Effector CD8-positive, alpha-beta T cell (primary cell): ENCODE results near the gene RABAC1.
"Not testable (repeated sequence)": the region's sequence is repeated elsewhere in the genome, so short reads cannot be mapped to it uniquely, and the experiment has no call there.

Source experiments
- DNase-seq: peaks from one replicate; lab custom pipeline; 2025; lab: John Stamatoyannopoulos, UW

The RABAC1 gene

DNA sequence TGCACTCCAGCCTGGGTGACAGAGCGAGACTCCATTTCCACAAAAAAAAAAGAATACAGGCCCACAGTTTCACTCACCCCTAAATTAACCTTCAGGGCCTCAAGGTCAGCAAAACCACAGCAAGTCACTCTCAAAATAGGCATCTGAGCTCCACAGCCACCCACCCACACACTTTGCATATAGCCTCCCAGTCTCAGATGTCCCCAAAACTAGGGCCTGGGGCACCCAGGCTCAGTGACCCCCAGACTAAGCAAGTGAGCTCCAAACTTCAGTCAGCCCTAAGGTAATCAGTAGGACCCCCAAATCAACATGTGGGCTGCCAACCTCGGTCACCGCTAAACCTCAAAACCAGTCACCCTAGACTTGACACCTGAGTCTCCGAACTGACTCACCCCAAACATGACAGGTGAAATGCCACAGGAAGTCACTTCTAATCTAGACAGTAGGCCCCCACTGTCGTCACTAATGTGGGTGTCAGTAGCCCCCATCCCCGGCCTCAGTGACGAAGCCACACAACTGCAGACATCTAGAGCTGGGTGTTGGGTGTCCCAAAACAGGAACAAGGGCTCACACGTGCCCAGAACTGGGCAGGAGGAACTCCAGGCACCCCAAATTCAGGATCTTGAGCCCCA, 13.9 kb downstream of the RABAC1 start:
- peak; percentile 70 for DNase-seq

DNA sequence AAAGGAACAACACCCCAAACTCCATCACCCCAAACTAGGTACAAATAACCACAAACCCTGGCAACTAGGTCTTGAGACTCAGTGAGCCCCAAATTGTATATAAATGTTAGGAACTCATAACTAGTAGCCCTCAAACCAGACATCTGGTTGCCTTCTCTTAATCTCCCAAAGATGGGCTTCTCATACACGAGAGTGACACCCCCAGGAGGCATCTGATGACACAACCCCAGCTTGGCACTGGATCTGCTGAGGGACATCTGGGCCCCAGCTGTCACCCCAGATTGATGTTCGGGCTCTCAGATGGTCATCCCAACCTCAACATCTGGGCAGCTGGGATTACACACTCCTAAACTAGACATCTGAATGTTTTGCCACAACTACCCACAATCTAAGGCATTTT, 14.8 kb downstream of the RABAC1 start:
- DNase-seq, result no peak

DNA sequence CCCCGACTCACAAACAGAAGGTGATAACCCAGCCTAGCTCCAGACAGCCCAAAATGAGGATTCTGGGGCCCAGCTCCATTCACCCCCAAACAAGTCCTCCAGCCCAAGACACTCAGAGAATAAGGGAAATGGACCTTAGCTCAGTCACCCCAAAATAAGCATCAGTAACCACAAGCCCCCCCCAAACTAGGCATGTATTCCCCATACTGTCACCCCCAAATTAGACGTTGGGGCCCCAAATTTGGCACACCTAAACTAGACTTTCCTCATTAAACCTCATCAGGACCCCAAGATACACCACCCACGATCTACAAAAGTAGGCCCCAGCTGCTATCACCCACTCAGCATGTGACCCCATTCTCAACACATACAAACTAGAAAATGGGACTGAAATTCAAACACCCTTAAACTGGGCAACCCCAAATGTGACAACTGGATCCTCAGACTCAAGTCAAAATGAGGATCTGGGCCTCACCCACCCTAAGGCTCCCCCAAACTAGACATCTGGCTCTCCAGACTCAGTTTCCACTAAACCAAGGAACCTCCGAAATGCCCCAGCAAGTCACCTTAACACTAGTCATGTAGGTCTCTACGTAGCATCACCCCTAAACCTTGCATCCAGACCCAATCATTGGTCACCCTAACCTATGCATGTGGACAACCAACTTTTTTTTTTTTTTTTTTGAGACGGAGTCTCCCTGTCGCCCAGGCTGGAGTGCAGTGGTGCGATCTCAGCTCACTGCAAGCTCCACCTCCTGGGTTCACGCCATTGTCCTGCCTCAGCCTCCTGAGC, 17.5 kb downstream of the RABAC1 start:
- no peak for DNase-seq

DNA sequence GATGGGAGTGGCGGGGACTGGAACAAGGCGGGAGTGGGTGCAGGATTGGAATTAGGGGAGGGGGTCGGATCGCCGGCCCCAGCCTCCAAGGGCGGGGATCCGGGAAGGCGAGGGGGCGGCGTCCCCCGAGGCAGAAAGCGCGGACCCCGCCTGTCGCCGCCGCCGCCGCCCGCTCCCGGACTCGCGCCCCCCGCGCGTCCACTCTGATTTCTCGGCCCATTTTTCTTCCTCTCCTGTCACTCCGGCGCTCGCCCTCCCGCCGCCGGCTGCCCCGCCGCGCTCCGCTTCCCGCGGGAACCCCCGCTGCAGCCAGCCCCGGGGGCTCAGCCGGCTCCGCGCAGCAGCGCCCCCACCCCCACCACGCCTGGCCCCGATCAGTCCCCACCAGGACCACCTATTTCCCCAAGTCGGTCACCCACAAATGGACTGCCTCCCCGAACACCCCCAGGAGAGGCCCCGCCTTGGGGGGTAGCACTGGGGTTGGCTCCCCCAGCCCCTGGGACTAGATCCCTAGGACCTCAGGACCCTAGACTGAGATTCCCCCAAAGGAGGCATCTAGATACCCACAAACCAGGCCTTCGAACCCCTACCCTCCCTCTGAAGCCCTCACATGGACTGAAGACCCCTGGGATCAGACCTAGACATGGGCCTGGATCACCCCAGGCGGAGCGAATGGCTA, 18.3 kb downstream of the RABAC1 start:
- no peak for DNase-seq

DNA sequence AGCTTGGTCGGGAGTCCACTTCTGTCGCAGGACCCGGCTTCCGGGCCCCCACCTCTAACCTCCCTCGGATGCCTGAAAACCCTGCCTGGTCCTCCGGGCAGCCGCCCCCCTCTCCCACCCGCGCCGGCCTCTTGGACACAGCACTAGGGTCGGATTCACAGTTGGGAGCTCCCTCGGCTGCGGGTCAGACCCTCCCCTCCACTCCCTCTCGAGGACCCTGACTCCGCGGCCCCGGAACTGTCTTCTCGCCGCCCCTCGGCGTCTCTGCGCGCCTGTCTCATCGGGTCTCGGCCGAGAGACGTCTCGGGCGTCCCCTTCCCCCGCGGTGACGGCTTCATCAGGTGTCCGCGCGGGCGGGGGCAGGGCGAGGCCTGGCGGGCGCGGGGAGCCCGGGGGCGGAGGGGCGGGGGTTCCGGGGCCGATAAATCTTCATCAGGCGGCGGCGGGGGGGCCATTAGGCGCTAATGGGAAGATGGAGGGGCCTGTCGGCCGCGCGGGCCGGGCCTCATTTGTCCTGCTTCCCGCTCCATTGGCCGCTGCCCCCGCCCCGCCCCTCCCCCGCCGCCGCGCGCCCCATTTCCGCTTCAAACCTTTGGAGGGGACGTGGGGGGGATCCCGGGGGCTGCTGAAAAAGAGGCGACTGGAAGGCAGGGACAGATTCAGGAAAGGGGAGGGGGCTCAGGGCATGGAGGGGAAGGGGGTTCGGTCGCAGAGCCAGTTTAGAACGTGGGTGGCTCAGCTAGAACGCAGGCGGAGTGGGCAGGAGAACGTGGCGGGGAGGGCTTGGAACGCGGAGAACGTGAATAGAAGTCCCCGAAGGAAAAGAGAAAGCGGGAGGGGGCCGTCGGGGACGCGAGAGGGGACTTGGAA, 19.0 kb downstream of the RABAC1 start:
- peak; percentile 10 for DNase-seq

DNA sequence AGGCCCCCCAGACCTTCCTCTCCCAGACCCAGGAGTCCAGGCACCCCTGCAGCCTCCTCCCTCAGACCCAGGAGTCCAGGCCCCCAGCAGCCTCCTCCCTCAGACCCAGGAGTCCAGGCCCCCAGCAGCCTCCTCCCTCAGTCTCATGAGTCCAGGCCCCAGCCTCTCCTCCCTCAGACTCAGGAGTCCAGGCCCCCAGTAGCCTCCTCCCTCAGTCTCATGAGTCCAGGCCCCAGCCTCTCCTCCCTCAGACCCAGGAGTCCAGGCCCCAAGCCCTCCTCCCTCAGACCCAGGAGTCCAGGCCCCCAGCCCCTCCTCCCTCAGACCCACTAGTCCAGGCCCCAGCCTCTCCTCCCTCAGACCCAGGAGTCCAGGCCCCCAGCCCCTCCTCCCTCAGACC, 19.9 kb downstream of the RABAC1 start:
- DNase-seq, result not testable (repeated sequence)

DNA sequence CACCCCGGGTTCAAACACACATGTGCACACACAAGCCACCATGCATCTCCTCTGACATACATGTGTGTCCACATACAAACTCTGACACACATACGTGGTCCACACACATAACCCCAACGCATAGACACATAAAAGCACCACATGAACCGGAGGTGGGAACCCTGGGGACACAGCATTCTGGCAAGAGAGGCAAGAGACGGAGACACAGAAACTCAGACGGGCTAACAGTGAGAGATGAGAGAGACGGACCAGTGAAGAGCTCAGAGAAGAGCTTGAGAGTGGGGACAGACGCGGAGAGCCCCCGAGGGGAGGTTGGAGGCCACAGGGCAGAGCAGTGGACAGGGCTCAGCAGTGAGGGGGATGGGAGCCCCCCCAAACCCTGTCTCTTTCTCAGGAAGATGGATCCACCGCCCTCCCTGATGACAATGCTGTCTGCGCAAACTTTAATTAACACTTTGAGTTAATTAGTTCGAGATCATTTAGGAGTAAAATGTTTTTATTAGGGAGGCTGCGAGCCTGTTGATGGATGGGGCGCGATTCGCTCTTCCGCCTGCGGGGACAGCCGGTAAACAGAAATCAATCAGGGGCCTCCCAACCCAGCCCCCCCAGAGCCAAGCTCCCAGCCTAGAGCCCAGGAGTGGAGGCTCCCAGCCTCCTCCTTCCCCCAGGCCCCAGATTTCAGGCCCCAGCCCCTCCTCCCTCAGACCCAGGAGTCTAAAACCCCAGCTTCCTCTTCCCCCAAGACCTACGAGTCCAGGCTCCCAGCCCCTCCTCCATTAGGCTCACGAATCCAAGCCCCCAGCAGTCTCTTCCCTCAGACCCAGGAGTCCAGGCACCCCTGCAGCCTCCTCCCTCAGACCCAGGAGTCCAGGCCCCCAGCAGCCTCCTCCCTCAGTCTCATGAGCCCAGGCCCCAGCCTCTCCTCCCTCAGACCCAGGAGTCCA, 21.3 kb downstream of the RABAC1 start:
- no peak for DNase-seq

DNA sequence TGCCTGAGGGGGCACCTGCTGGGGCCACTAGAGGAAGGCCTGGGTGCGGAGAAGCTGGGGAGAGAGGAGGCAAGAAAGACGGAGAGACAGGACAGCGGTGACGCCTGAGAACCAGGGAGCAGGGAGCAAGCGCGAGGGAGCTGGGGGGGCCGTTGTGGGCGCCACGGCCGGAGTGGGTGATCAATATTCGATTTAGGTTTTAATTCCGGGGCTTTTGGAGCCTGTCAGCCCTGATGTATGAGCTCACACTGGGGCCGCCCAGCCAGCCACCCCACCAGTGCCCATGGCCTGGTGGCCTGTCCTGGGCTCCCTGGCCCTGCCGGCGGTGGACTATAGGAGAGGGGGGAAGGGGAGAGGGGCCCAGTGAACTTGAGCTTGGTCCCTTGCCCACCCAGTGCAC, 22.2 kb downstream of the RABAC1 start:
- no peak for DNase-seq

DNA sequence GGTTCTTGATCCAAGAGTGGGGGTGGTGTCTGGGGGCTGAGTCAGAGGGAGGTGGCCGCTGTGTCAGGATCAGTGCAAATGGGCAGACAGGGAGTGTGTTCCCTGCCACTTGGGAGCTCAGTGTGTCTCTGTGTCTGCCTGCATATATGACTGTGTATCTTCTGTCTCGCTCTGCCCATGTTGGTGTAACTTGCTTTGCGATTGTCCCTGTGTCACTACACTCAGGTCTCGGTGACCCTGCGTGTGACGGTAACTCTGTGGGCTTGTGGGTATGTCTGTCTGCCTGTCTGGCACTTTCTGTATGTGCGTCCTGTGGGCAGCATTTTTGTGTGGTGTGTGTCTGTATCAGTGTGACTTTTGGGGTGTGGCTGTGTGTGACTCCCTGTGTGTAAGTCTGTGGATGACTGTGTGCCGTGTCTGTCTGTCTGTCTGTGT, 22.7 kb downstream of the RABAC1 start:
- no peak for DNase-seq

DNA sequence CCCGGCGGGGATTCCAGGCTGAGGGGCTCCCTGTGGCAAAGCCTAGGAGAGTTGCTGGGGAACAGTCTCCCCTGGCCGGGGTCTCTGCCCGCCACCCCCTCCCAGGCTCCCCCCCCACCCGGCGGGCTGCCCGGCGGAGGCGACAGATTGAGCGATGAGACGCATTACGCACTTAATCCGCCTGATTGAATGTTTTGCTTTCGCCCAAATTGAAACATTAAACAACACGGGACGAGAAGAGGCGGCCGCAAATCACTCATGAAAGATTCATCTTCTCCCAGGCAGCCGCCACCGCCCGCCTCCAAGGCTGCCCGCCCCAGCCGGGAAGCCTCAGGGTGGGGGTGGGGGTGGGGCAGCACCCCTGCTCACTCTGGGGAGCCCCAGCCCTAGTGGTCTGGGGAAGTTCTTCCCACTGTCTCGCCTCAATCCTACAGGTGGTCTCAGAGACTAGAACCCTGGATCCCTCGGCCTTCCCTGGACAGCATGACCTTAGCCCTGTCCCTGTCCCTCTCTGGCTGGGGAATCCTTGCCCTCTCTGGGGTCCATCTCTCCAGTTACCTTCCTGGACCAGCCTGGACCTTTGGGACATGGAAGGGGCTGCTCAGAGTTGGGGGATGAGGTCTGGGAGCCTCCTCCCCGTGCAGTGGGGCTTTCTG, 23.2 kb downstream of the RABAC1 start:
- no peak for DNase-seq

DNA sequence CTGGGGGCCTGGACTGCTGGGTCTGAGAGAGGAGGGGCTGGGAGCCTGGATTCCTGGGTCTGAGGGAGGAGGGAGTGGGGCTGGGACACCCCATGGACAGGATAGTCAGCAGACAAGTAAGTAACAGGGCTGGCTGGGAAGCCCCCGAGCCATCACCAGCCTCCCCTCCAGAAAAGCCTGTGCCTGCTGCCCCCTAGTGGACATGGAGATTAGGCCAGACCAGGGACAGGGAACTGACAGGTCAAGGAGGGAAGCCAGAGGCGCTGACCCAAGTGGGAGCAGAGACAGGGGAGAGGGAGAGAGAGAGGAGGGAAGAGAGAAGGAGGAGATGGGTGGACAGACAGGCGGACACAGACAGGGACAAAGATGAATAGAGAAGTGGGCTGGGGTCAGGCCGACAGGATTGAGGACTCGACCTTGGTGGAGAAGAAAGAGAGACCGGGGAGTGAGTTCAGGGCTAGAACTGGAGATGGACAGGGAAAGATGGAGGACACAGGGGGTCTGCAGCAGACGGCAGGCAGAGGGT, 24.2 kb downstream of the RABAC1 start:
- DNase-seq, result peak; percentile 74

DNA sequence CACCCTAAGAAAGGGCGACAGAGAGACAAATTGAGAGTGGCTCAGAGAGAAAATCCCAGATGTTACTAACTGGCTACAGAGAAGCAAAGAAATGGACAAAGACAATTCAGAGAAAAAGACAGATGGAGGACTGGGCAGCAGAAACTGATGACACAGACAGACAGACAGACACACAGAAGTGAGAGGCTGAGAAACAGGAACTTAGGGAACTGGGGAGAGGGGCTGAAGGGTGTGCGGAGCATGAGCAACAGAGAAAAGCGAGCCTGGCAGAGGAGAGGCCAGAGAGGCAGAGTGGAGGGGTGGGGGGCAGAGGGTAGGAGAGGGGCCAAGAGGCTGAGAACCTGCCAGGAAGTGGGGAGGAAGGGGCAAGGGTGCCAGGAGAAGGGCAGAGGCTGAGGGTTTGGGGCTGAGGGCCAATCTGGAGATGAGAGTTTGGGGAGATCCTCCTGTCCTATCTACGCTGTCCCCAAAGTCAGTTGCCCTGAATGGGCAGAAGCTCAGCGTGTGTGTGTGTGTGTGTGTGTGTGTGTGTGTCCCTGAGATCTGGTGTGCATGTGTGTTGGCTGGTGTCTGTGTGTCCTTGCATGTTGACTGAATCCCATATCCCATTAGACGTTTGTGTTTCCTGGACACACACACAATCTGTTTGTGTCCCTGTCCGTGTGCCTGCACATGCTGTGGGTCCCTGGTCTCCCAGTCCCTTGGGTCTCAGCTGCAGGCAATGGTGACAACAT, 25.3 kb downstream of the RABAC1 start:
- DNase-seq, result no peak

DNA sequence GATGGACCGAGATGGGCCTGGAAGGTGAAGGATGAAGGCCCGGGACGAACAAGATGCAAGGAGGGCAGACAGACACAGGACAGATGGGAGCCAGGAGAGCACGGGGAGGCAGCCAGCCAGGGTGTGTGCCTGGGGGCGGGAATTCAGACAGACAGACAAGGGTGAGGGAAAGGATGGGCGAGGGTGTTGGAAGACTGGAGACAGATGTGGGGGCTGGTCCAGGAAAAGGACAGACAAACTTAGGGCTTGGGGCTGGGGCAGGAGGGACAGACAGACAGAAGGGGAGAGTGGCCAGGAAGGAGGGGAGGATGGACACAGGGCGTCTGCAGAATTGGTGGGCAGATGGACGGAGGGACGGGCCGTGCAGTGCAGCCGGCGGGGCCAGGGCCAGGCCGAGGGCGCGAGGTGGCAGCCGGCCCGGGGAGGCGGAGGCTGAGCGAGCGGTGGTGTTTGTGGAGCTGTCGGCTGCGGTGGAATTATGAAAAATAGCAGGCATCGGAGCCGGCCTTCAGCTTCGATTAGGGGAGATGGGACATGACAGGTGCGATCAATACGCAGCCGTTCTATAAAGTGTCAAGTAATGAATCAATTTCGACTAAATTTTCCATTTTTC, 26.3 kb downstream of the RABAC1 start:
- DNase-seq, result no peak

DNA sequence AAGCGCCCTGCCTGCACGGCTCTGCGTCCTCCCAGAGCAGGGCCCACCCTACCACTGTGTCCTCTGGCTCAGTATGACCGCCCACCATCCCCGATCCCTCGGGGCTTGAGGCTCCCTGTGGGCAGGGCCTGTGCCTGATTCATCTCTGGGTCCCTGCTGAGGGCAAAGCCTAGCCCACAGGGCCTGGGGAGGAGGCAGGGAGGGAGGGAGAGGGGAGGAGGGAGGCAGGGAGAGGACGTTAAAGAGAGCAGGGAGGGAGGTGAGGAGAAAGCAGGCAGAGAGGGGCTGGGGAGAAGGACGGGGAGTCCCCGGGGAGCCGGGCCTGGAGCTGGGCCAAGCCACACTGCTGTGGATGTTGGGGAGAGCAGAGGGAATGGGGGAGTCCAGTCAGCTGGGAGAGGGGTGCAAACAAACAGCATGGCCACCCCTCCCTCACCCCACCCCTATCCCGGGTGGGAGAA, 26.8 kb downstream of the RABAC1 start:
- DNase-seq, result no peak

DNA sequence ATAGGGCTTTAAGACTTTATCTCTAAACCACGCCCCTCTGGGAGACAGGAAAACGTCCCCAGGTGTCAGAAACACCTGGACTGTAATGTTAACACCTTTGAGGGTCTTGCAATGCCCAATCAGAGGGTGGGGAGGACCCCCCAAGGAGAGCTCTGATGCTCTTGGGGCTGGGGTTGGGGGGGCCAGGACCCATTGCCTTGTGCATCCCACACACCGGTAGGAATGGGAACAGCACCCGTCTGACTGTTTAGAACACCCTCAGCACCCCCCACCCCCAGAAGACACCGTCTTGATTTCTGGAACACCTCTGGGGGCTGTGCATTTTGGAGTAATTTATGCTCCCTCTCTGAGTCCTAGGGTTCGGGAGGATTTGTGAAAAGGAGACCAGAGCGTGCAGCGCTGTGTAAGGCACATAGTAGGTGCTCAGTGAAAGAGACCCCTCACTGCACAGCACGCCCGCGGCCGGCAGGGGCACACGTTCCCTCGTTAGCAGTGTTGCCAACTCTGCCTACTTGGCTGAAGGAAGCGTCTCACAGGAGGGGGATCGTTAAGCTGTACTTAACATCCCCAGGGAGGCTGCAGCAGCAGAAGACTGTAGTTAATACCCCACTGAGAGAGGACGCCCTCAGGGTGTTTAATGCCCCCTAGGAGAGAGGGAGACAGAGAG, 28.1 kb downstream of the RABAC1 start:
- DNase-seq, result no peak

DNA sequence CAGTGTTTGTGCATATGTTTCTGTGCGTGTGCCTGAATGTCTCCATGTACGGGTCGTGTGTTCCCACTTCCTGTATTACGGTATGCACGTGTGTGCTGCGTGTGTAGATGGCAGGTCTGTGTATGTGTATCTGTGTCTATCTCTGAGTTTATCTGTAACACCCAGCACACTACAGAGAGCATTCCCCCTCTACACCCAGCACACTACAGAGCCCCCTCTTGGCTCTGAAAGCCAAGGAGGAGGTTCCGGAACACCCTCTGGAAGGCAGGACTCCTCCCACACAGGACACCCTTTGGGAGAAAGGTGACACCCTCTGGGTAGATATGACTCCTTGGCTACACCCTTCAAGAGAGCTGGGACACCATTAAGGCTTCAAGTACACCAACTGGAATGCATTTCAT, 28.8 kb downstream of the RABAC1 start:
- no peak for DNase-seq

DNA sequence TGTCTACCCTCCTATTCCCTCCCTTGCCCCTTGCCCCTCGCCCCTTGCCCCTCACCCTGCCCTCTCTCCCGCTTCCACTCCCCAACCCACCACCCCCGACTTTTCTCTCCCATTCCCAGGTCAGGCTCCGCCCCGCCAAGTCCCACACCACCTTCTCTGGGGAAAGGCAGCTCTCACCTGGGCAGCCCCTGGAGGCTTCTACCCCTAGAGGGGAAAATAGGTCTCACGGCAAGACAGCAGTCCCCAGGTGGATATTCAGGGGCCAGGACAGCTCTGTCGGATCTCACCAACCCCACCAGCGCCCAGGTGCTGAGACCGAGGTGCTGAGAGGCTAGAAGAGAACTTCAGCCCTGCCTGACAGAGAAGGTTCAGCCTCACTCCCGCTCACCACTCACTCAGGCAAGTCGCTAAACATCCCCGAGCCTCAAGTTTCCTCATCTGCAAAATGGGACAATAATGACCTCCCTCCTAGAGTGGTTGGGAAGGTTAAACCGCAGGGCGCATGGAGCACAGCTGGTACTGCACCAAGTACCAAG, 29.5 kb downstream of the RABAC1 start:
- DNase-seq, result no peak
